GM13977 (cell line): ENCODE measurements around the gene WIPI1.

Experiments
- DNase-seq: peaks from one replicate; pipeline ENCODE4 v3.0.0; 2012; ENCODE audit warnings: low spot score
- in situ Hi-C: fragments of 300-500 bp; cut with MboI; formaldehyde crosslinking; loops from one replicate; pipeline ENCODE4 v1.12.0; 2022; ENCODE audit warnings: low sequenced_read_pairs, low pct_unique_long_range_greater_than_20kb, mixed read lengths, inconsistent platforms; ENCODE audit not compliant: unreplicated experiment
- TF ChIP-seq, protein P1 (sequence below): IDR thresholded peaks from 2 replicates; pipeline ENCODE4 v1.5.1; 2012; ENCODE audit warnings: mild to moderate bottlenecking, control low read depth; ENCODE audit not compliant: insufficient read depth; ENCODE audit errors: extremely low read depth, missing control alignments

Gene WIPI1, protein sequence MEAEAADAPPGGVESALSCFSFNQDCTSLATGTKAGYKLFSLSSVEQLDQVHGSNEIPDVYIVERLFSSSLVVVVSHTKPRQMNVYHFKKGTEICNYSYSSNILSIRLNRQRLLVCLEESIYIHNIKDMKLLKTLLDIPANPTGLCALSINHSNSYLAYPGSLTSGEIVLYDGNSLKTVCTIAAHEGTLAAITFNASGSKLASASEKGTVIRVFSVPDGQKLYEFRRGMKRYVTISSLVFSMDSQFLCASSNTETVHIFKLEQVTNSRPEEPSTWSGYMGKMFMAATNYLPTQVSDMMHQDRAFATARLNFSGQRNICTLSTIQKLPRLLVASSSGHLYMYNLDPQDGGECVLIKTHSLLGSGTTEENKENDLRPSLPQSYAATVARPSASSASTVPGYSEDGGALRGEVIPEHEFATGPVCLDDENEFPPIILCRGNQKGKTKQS

DNA sequence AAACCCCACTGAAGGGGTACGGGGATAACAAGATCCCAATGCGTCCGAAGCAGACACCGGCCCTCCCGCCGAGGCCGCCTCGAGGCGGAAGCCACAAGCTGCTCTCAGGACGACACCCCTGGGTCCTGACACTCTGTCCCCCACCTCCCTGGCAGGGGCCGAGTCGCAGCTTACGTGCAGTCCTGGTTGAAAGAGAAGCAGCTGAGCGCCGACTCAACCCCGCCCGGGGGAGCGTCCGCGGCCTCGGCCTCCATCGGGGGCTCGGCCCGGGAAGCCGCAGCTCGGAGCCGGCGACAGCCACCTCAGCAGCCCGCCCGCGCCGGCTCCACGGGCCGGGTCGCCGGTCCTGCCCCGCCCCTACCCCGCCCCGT is at the start of gene WIPI1:
Gene WIPI1, minus strand, starts transcription at position 329 of the 371 bp plus-strand sequence. Its CDS starts 75 bp downstream, at position 254.
- in situ Hi-C loops = loop anchor here (10.0 to 25.0 kb wide), 2 partner anchors 192 to 295 kb away; no protein-coding TSS in a partner anchor
- no peak for DNase-seq
- TF ChIP-seq, protein P1, sequence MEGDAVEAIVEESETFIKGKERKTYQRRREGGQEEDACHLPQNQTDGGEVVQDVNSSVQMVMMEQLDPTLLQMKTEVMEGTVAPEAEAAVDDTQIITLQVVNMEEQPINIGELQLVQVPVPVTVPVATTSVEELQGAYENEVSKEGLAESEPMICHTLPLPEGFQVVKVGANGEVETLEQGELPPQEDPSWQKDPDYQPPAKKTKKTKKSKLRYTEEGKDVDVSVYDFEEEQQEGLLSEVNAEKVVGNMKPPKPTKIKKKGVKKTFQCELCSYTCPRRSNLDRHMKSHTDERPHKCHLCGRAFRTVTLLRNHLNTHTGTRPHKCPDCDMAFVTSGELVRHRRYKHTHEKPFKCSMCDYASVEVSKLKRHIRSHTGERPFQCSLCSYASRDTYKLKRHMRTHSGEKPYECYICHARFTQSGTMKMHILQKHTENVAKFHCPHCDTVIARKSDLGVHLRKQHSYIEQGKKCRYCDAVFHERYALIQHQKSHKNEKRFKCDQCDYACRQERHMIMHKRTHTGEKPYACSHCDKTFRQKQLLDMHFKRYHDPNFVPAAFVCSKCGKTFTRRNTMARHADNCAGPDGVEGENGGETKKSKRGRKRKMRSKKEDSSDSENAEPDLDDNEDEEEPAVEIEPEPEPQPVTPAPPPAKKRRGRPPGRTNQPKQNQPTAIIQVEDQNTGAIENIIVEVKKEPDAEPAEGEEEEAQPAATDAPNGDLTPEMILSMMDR = no peak

DNA sequence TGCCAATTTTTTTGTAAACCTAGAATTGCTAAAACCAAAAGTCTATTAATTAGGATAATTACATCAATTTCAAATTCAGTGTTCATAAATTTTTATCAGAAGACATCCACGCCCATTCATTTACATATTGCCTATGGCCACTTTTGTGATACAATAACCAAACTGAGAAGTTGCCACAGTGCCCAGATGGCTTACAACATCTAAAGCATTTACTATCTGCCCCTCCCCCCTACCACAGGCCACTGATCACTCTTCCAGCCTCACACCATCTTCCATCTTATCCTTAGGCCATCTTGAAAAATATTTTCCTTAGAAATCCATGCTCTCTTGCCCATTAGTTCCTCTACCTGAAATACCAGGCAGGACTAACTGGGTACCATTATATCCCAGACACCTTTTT is 48.7 kb upstream of the WIPI1 start:
- TF ChIP-seq, protein P1 = no peak
- no peak for DNase-seq
- in situ Hi-C loops = no loop called here

DNA sequence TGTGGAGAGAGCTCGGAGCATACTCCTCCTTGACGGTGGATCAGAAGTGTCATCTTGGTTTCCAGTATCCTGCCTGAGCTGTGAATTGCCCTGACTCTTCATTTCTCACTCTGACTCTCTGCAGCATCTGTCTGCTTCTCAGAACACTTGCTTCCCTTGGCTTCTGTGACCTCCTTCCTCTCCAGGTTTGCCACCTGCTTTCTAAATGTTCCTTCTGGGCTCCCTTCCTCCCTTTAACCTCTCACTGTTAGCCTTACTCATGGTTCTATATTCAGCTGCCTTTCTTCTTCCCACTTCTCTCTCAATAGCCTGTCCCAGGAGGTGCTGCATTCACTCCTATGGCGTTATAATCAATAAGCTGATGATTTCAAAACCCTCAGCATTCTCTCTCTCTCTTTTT is 43.8 kb upstream of the WIPI1 start:
- in situ Hi-C loops = no loop called here
- TF ChIP-seq, protein P1 = no peak
- DNase-seq = no peak

DNA sequence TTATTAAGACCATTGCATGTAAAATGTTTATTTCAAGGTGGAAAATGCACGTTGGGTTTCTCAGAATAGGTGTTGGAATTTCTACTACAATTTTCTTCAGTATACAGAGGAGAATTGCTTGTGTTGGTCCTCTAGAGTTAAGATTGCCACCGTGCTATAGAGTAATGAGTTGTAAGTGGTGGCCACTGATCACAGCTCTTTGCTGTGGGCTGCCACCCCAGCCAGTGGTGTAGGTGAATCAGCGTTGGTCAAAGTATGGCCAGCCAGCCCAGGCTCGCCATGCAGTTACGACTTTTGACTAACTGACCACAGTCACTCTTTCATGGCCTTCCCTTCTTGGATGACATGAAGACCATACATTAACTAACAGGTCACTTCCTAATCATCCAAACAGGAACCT is 42.3 kb upstream of the WIPI1 start:
- TF ChIP-seq, protein P1 = no peak
- no peak for DNase-seq
- in situ Hi-C loops = no loop called here

DNA sequence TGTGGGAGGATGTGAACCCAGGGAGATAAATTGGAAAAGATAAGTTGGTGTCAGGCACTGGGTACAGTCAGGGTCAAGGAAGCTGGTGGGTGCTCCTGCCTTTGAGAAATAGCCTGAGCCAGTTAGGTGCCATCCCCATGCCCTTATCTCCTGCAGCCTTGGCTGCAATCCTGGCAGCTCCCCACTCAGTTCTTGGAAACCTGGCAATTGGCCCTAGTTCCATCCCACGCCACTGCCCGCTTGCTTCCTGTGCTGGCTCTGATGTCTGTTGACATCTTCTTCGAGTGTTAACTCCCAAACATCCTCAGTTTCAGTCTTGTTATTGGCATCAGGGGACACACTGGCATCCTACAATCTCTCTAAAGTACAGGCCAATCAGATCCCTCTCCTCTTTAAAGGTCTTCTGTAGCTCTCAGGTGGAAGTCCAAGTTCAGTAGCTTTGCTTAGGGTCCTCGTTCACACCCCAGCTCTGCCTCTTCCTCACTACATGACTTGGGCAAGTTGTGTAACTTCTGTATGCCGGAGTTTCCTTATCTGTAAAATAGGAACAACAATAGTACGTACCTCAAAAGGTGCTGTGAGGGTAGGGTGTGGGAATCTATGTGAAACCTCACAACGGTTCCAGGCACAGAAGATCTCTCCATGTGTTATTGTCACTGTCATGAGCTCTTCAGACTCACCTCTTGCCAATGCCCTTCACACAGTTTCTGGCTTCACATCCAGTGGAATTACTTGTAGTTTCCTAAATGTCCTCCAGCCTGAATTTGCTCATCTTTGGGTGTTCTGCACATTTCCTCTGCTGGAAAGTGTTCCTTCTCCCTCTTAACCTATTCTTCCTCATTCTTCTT is 41.4 kb upstream of the WIPI1 start:
- TF ChIP-seq, protein P1 = no peak
- DNase-seq = no peak
- in situ Hi-C loops = no loop called here

DNA sequence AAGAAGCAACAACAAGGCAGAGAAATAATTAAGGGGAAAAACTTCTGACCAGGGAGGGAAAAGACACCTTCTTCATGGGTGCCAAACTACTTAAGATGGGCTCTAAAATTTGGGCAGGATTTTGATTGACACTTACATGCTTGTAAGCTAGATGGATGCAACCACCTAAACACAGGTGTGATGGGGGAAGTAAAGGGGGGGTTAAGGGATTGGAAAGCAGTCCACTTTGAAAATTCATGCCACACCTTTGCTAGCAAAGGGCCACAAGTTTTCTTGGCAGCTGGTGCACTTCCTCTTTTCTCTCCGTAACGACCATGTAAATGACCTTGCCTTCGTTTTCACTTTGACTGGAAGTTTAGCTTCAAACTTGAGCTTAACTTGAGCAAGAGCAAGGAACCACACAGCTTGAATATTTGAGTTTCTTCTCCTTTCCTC is 40.6 kb upstream of the WIPI1 start:
- in situ Hi-C loops = no loop called here
- peak; percentile 81 for DNase-seq
- TF ChIP-seq, protein P1 = no peak
